Measurements from ENCODE around the gene MED23.
"Not testable (repeated sequence)": the region's sequence is repeated elsewhere in the genome, so short reads cannot be mapped to it uniquely, and the experiment has no call there.

Gene MED23

GRCh38 chr6:131572686-131573415 is 55.2 kb downstream of the MED23 start, which contains the start of gene ARG1:
ARG1 (plus strand) TSS chr6:131573226; CDS start chr6:131573283, 57 bp downstream.
- DNase-seq (ENCODE audit: low read depth in 2 of 2), result no peak

- no peak for DNase-seq (ENCODE audit: low read depth in 2 of 2)
Observed at GRCh38 chr6:131568726-131569125, 59.3 kb downstream of the MED23 start.

- DNase-seq (ENCODE audit: low read depth in 2 of 2), result no peak
Observed at GRCh38 chr6:131565056-131565455, 63.0 kb downstream of the MED23 start.

GRCh38 chr6:131561925-131562707 is 65.9 kb downstream of the MED23 start:
- DNase-seq (ENCODE audit: low read depth in 2 of 2), result no peak

GRCh38 chr6:131558922-131559321 is 69.1 kb downstream of the MED23 start:
- DNase-seq (ENCODE audit: low read depth in 2 of 2), result no peak

- no peak for DNase-seq (ENCODE audit: low read depth in 2 of 2)
Observed at GRCh38 chr6:131555992-131556391, 72.0 kb downstream of the MED23 start.

- DNase-seq (ENCODE audit: low read depth in 2 of 2), result no peak
Observed at GRCh38 chr6:131552572-131552971, 75.5 kb downstream of the MED23 start.

GRCh38 chr6:131551902-131552301 is 76.1 kb downstream of the MED23 start:
- DNase-seq (ENCODE audit: low read depth in 2 of 2), result no peak

GRCh38 chr6:131549811-131550210 is 78.2 kb downstream of the MED23 start:
- DNase-seq (ENCODE audit: low read depth in 2 of 2), result no peak

- no peak for DNase-seq (ENCODE audit: low read depth in 2 of 2)
Observed at GRCh38 chr6:131548441-131548840, 79.6 kb downstream of the MED23 start.

- DNase-seq (ENCODE audit: low read depth in 2 of 2), result no peak
Observed at GRCh38 chr6:131547488-131547887, 80.6 kb downstream of the MED23 start.

- DNase-seq (ENCODE audit: low read depth in 2 of 2), result no peak
Observed at GRCh38 chr6:131545317-131545716, 82.7 kb downstream of the MED23 start.

GRCh38 chr6:131538615-131539014 is 89.4 kb downstream of the MED23 start:
- DNase-seq (ENCODE audit: low read depth in 2 of 2), result not testable (repeated sequence)

GRCh38 chr6:131532580-131533039 is 95.4 kb downstream of the MED23 start:
- DNase-seq (ENCODE audit: low read depth in 2 of 2), result peak; percentile 31 to 37

GRCh38 chr6:131531681-131532080 is 96.4 kb downstream of the MED23 start:
- not testable (repeated sequence) for DNase-seq (ENCODE audit: low read depth in 2 of 2)

GRCh38 chr6:131530936-131531335 is 97.1 kb downstream of the MED23 start:
- not testable (repeated sequence) for DNase-seq (ENCODE audit: low read depth in 2 of 2)

- DNase-seq (ENCODE audit: low read depth in 2 of 2), result no peak
Observed at GRCh38 chr6:131524695-131525336, 103.2 kb downstream of the MED23 start.

- DNase-seq (ENCODE audit: low read depth in 2 of 2), result no peak
Observed at GRCh38 chr6:131523988-131524673, 103.9 kb downstream of the MED23 start.
